B cell (primary cell): ENCODE data around the gene RBM28. TPM values are rescaled to one million over a fixed set of nuclear protein-coding genes. Genes with fewer than 3 reads are reported as not detected.

Experiments used
- ATAC-seq: fragments of 200-7000 bp; cut with Tn5 transposase; one replicate; pipeline ENCODE4 v1.10.0; 2021; ENCODE audit warnings: low read depth, mild to moderate bottlenecking, moderate number of reproducible peaks, moderate library complexity
- CTCF ChIA-PET: fragments of 350-600 bp; sonication (Branson Sonifier 250); formaldehyde crosslinking; loops from one replicate; lab custom pipeline; 2021; ENCODE audit warnings: antibody characterized with exemption, inconsistent platforms; lab: Charles Lee
- POLR2A ChIA-PET: fragments of 350-600 bp; sonication (Branson Sonifier 250); formaldehyde crosslinking; loops from one replicate; lab custom pipeline; 2021; ENCODE audit warnings: antibody characterized with exemption; lab: Charles Lee
- DNase-seq: peaks from one replicate; pipeline ENCODE4 v3.0.0; 2013
- H2AFZ ChIP-seq: 2 replicates; pipeline ENCODE4 v1.6.1; 2012; ENCODE audit warnings: mild to moderate bottlenecking, low read depth, low read length; ENCODE audit not compliant: insufficient read depth, poor library complexity, severe bottlenecking
- H3K27ac ChIP-seq, 2 donors: 1 replicate in 1 of 2; 2 replicates in 1 of 2; pipeline ENCODE4 v1.5.1; 2012 to 2013; ENCODE audit warnings: low read length in 2 of 2, mild to moderate bottlenecking in 2 of 2, moderate library complexity in 1 of 2
- H3K27me3 ChIP-seq, 4 experiments: fragments of 200-600 bp in 1 of 4; sonication (generic) in 1 of 4; replicated peaks in 1 of 4; 1 replicate in 2 of 4; 2 replicates in 2 of 4; pipeline versions ENCODE4 v1.6.1 to v1.7.0; 2013 to 2016; ENCODE audit warnings: low read length in 3 of 4, mild to moderate bottlenecking in 2 of 4, mixed read lengths in 1 of 4, moderate library complexity in 1 of 4; ENCODE audit not compliant: insufficient read depth in 4 of 4, control insufficient read depth in 3 of 4; ENCODE audit errors: control extremely low read depth in 1 of 4
- H3K36me3 ChIP-seq, 2 experiments: replicated peaks in 1 of 2; 1 replicate in 1 of 2; 2 replicates in 1 of 2; pipeline versions ENCODE4 v1.6.1 to v1.7.1; 2013; ENCODE audit warnings: low read length in 1 of 2; ENCODE audit not compliant: insufficient read depth in 2 of 2, control insufficient read depth in 1 of 2; ENCODE audit errors: control extremely low read depth in 1 of 2, extremely low read depth in 1 of 2
- H3K4me1 ChIP-seq, 2 donors: fragments of 200-600 bp in 1 of 2; sonication (generic) in 1 of 2; 1 replicate in 1 of 2; 2 replicates in 1 of 2; pipeline versions ENCODE4 v1.5.1 to v1.6.1; 2013 to 2017; ENCODE audit warnings: low read length in 2 of 2; ENCODE audit not compliant: control insufficient read depth in 2 of 2, insufficient read depth in 2 of 2
- H3K4me2 ChIP-seq: replicated peaks from 2 replicates; pipeline ENCODE3; 2012; ENCODE audit warnings: mild to moderate bottlenecking, low read depth, low read length; ENCODE audit not compliant: poor library complexity, severe bottlenecking
- H3K4me3 ChIP-seq, 5 experiments: fragments of 200-600 bp in 1 of 5; sonication (generic) in 1 of 5; 1 replicate in 3 of 5; 2 replicates in 2 of 5; pipeline versions ENCODE4 v1.5.1 to v1.7.0; 2011 to 2016; ENCODE audit warnings: low read length in 4 of 5, mild to moderate bottlenecking in 4 of 5, low read depth in 2 of 5, control low read depth in 1 of 5, moderate library complexity in 1 of 5; ENCODE audit not compliant: insufficient read depth in 1 of 5; ENCODE audit errors: control extremely low read depth in 1 of 5, extremely low read depth in 1 of 5
- H3K79me2 ChIP-seq: fragments of 200-600 bp; sonication (generic); one replicate; pipeline ENCODE4 v1.6.0; 2016; ENCODE audit warnings: low read length; ENCODE audit not compliant: control insufficient read depth, insufficient read depth
- H3K9ac ChIP-seq: fragments of 200-600 bp; sonication (generic); 2 replicates; pipeline ENCODE4 v1.6.1; 2017; ENCODE audit warnings: mild to moderate bottlenecking, low read length, moderate library complexity
- H3K9me3 ChIP-seq, 3 donors: one replicate each; pipeline versions ENCODE4 v1.6.1 to v1.7.1; 2013; ENCODE audit warnings: low read length in 2 of 3; ENCODE audit not compliant: control insufficient read depth in 2 of 3, insufficient read depth in 1 of 3; ENCODE audit errors: control extremely low read depth in 1 of 3
- H4K20me1 ChIP-seq: 2 replicates; pipeline ENCODE4 v1.6.0; 2012; ENCODE audit warnings: mild to moderate bottlenecking, low read length; ENCODE audit not compliant: insufficient read depth, control insufficient read depth, poor library complexity, severe bottlenecking
- H3K27ac Mint-ChIP-seq: one replicate; pipeline ENCODE4 v1.8.0; 2021; ENCODE audit warnings: mixed read lengths
- H3K27me3 Mint-ChIP-seq: one replicate; pipeline ENCODE4 v1.8.0; 2021; ENCODE audit warnings: mixed read lengths
- H3K4me1 Mint-ChIP-seq: one replicate; pipeline ENCODE4 v1.8.0; 2021; ENCODE audit warnings: mixed read lengths
- H3K4me3 Mint-ChIP-seq: one replicate; pipeline ENCODE4 v1.8.0; 2021; ENCODE audit warnings: mixed read lengths
- H3K9me3 Mint-ChIP-seq: one replicate; pipeline ENCODE4 v1.8.0; 2022; ENCODE audit warnings: mixed read lengths; ENCODE audit not compliant: insufficient read depth
- EZH2 ChIP-seq: IDR thresholded peaks from 2 replicates; pipeline ENCODE4 v1.6.1; 2012; ENCODE audit warnings: borderline replicate concordance, low read depth, mild to moderate bottlenecking, moderate library complexity, low read length; ENCODE audit not compliant: insufficient read depth, poor library complexity, severe bottlenecking
- WGBS: methylation state at CpG from one replicate; pipeline ENCODE4 v1.1.5; 2013; ENCODE audit warnings: missing lambda C conversion rate; ENCODE audit not compliant: insufficient coverage; 5-methylcytosine and 5-hydroxymethylcytosine counted together
- intact Hi-C: fragments of 100-400 bp; cut with micrococcal nuclease; formaldehyde crosslinking; loops from one replicate; pipeline ENCODE4 v1.10.0; 2022
- polyA plus RNA-seq: library from polyadenylated mRNA; depleted of rRNA; stranded (reverse); fragments of >200 nt; gene quantifications from 2 replicates; pipeline ENCODE4 v1.2.3, GENCODE V29; 2012
- total RNA-seq, 2 donors: library from RNA; stranded (reverse); fragments of 120-200 nt in 1 of 2; gene quantifications; 1 replicate in 1 of 2; 2 replicates in 1 of 2; pipeline versions ENCODE4 v1.2.3 to v1.2.4, GENCODE V29; 2013 to 2022
- TF ChIP-seq, protein P1 (sequence below): fragments of 200-600 bp; IDR thresholded peaks from one replicate; pipeline ENCODE4 v1.8.0; 2022; ENCODE audit warnings: antibody characterized with exemption, mild to moderate bottlenecking

Gene RBM28
- total and polyA plus RNA-seq, 2 donors (not counting 1 experiment from before 2014, with no cell fraction given), result 10.7 to 46.2 TPM

GRCh38 chr7:128374041-128374440 is 30.3 kb upstream of the RBM28 start:
- no peaks in the 10 kb centered on the region for H3K4me1 Mint-ChIP-seq
- ATAC-seq (no peak), DNase-seq (no peak)
- Histone ChIP-seq H3K27me3 (peaks cover 0 to 2% (median 0%) of the 10 kb centered on the region in 4 experiments), H3K4me2 (no peak overlapping the region), H3K9me3 (no peaks in the 10 kb centered on the region), H3K4me3 (no peak overlapping the region), H3K4me1 (no peaks in the 10 kb centered on the region), H3K9ac (no peak overlapping the region), H4K20me1 (no peaks in the 10 kb centered on the region), H3K36me3 (no peaks in the 10 kb centered on the region), H3K79me2 (no peaks in the 10 kb centered on the region), H3K27ac (no peak overlapping the region), H2AFZ (no peak overlapping the region)
- 67% methylated on average over 1 of the region's 1 CpG for whole genome bisulfite sequencing
- ChIA-PET CTCF (interaction anchor here (0.6 to 1.5 kb wide), 3 partner anchors 12 to 1161 kb away, joined by 3 to 5 read pairs (median 3); no protein-coding TSS in a partner anchor), POLR2A (no interaction called here)
- intact Hi-C loops, result no loop called here
- no peak for TF ChIP-seq EZH2
- TF ChIP-seq, protein P1, sequence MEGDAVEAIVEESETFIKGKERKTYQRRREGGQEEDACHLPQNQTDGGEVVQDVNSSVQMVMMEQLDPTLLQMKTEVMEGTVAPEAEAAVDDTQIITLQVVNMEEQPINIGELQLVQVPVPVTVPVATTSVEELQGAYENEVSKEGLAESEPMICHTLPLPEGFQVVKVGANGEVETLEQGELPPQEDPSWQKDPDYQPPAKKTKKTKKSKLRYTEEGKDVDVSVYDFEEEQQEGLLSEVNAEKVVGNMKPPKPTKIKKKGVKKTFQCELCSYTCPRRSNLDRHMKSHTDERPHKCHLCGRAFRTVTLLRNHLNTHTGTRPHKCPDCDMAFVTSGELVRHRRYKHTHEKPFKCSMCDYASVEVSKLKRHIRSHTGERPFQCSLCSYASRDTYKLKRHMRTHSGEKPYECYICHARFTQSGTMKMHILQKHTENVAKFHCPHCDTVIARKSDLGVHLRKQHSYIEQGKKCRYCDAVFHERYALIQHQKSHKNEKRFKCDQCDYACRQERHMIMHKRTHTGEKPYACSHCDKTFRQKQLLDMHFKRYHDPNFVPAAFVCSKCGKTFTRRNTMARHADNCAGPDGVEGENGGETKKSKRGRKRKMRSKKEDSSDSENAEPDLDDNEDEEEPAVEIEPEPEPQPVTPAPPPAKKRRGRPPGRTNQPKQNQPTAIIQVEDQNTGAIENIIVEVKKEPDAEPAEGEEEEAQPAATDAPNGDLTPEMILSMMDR, result no peak
- H3K27me3 Mint-ChIP-seq, result peaks cover 22% of the 10 kb centered on the region
- no peaks in the 10 kb centered on the region for H3K9me3 Mint-ChIP-seq
- no peak overlapping the region for H3K27ac Mint-ChIP-seq
- no peak overlapping the region for H3K4me3 Mint-ChIP-seq

- Mint-ChIP-seq H3K4me3 (no peak overlapping the region), H3K27ac (no peak overlapping the region), H3K4me1 (no peaks in the 10 kb centered on the region), H3K9me3 (no peaks in the 10 kb centered on the region), H3K27me3 (peaks cover 22% of the 10 kb centered on the region)
- 92% methylated on average over 2 of the region's 2 CpGs for WGBS
- ChIA-PET CTCF (interaction anchor here (0.6 to 1.5 kb wide), 3 partner anchors 12 to 1162 kb away, joined by 3 to 5 read pairs (median 3); no protein-coding TSS in a partner anchor), POLR2A (no interaction called here)
- ATAC-seq (no peak), DNase-seq (no peak)
- Histone ChIP-seq H3K27me3 (peaks cover 0 to 2% (median 0%) of the 10 kb centered on the region in 4 experiments), H3K9me3 (no peaks in the 10 kb centered on the region), H3K4me3 (no peak overlapping the region), H2AFZ (no peak overlapping the region), H3K9ac (no peak overlapping the region), H3K4me1 (no peaks in the 10 kb centered on the region), H3K27ac (no peak overlapping the region), H3K36me3 (no peaks in the 10 kb centered on the region), H3K79me2 (no peaks in the 10 kb centered on the region), H4K20me1 (no peaks in the 10 kb centered on the region), H3K4me2 (no peak overlapping the region)
- intact Hi-C loops, result no loop called here
- no peak for TF ChIP-seq EZH2
- TF ChIP-seq, protein P1, result no peak
These were observed 29.9 kb upstream of the RBM28 start for GRCh38 chr7:128373606-128374005.
